GM21390 (cell line): Measurements from ENCODE around the gene GPR155.
A peak's percentile ranks its signal among the peaks of the same experiment; 100 is the strongest.
"Not testable (repeated sequence)": the region's sequence is repeated elsewhere in the genome, so short reads cannot be mapped to it uniquely, and the experiment has no call there.

Experiments
- ATAC-seq: cut with Tn5 transposase; IDR thresholded peaks from one replicate; pipeline ENCODE4 v1.9.1; 2021; ENCODE audit not compliant: unreplicated experiment

The GPR155 gene

DNA sequence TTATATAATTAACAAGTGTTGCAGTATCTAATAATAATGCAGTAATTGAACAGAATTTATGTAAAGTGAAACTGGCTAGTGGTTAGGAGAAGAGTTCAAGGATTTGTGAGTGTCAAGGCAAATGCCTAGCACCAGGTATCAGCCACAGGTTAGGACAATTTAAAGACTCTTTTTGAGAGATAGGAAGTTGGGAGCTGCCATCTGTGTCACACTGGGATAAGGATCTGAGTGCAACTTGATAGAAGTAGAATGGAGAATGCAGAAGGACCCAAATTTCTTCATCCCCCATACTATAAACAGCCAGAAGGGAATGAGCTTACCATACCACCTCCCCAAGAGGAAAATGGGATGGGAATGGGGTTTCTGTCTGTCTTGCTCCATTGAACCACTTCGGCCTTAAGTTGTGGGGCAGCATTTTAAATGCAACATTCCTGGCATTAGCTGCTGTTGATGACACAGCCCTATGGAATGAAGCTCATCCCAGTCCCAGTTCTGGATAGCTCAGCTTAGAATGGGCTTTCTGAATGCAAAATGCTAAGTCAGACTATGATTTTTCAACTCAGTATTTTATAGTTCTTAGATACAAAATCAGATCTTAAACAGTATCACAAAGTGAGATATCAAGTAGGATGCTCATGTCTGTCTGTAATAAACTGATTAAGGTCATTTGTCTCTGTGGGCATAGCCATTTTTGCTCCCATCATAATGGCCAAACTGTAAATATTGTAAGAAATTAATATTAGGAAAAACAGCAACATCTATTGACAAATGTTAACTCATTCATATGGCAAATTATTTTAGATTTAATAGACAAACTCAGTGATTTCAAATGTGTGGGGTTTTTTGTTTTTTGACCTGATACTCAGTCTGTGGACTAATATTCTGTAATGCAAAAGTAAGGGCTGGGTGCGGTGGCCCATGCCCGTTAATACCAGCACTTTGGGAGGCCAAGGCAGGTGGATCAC, 44.0 kb downstream of the GPR155 start:
- no peak for ATAC-seq

DNA sequence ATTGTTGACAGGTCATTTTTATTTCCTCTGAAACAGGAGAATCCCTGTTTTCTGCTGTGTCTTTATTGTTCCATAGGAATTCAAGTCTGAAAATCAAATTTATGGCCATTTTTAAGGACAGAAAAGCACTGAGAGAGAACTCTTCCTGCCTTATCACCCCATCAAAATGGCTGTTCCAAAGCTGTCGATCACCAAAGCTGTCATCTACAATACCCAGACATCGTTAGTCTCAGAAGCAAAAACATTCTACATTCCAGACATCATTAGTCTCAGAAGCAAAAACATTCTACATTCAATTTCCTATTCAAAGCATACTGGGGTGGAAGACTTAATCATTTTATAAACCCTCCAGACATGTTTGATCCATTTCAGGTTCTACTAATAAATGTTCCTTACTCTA, 46.9 kb downstream of the GPR155 start:
- ATAC-seq = no peak

DNA sequence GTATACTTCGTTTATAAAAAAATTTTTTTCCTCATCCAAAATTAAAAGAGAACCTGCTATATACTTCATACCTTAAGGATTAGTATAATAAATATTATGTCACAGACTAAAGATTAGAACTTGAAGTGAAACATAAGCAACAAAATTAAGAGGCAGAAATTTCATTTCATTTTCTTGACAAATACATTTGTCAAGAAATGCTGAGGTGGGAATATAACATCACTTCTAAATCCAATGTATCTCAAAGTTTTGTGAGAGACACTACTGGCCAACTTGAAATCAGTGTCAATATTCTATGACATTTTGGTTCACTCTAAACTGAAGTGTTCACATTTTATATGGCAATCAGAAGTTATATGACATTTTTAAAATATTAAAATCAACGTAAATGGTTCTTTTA, 47.5 kb downstream of the GPR155 start:
- ATAC-seq = no peak

DNA sequence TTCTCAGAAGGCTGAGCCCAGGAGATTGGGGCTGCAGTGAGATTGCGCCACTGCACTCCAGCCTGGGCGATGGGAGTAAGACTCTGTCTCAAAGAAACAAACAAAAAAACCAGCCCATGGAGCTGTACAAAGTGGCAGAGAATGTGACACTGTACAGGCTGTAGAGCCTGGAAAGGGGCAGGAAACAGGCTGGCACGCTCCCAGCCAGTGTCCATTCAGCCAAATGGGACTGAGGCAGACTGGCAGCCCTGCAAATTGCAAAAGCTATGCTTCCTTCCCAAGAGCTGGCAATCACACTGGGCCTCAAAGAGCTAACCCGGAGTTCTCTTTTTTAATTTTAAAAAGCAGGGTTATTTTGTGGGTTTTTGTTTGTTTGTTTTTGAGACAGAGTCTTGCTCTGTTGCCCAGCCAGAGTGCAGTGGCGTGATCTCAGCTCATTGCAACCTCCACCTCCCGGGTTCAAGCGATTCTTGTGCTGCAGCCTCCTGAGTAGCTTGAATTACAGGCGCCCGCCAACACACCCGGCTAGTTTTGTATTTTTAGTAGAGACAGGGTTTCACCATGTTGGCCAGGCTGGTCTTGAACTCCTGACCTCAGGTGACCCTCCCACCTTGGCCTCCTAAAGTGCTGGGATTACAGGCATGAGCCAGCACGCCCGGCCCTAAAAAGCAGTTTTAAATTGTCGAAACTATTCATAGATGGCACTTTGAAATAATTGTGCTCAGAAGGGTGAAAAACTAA, 48.5 kb downstream of the GPR155 start:
- no peak for ATAC-seq

DNA sequence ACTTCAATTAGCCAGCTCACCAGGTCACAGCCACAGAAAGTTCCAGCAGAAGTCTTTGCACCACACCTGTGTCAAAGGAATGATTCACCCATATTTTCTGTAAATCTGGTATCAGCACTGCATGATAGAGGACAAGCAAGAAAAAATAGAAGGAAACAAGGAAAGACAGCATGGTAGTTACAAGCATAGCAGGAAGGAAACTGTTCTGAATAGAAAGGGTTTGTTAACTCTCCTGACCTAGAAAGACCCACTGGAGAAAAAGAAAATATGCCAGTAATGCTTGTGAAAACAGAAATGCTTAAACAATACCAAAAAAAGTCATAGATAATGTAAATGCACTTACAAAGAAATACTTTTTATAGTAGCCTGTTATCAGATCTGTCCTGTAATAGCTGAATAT, 50.5 kb downstream of the GPR155 start:
- ATAC-seq = no peak

DNA sequence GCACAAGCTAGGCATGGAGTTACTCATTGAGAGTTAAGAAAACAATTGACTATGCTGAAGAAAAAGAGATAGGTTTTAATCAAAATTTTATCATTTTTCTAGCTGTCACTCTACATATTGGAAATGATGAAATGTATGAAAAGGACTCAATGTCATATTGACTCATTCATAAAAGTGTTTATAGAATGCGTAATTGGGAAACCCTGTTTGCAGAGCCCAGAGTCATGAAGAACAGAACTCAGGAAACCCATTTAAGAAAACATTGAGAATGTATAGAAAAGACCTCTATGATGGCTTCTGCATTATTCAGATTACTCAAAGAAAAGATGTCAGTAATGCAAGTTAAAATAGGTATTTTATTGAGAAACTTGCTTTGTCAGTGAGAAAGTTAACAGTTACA, 54.9 kb downstream of the GPR155 start:
- ATAC-seq = no peak

DNA sequence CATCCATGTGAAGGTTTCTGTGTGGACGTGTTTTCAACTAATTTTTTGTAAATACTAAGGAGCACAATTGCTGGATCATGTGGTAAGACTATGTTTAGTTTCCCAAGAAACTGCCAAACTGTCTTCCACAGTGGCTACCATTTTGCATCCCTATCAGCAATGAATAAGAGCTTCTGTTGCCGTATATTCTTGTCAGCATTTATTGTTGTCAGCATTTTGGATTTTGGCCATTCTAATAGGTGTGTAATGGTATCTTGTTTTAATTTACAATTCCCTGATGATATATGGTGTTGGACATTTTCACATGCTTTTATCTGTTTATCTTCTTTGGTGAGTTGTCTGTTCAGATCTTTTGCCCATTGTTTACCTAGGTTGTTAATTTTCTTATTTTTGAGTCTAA, 56.8 kb downstream of the GPR155 start:
- ATAC-seq = no peak

DNA sequence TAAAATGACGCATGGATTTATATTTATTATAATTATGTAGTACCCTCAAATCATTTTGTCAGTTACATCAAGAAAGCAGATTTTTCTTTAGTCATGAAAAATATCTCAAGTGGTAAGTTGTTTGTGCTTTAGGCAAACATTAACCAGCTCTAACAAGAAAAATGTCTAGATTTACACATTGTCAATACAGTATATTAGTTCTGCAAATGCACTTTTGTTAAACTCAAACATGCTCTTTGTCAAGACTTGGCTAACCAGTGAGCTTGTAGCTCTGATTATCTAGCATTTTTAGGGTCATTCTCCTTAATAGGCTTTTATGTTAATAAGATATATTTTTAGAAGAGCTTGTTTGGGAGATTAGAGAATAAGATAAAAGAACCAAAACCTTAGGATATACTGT, 58.6 kb downstream of the GPR155 start:
- ATAC-seq = no peak

DNA sequence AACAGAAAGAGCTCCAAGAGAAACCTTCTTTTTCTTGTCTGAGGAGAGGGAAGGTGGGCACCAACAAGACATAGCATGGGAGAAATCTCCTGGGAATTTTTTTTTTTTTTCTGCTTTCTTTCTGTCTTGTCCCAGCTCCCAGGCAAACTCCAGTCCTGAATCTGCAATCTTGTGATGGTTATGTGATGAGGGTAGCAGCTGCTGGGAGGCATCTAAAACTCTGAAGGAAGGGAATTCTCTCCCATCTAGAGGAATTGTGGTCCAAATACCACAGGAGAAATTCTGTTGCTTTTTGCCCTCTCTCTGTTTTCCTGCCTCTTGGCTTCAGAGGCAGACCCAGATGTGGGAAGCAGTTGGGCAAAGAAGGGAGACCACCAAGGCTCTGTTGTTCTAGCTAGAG, 74.6 kb downstream of the GPR155 start:
- ATAC-seq = no peak

DNA sequence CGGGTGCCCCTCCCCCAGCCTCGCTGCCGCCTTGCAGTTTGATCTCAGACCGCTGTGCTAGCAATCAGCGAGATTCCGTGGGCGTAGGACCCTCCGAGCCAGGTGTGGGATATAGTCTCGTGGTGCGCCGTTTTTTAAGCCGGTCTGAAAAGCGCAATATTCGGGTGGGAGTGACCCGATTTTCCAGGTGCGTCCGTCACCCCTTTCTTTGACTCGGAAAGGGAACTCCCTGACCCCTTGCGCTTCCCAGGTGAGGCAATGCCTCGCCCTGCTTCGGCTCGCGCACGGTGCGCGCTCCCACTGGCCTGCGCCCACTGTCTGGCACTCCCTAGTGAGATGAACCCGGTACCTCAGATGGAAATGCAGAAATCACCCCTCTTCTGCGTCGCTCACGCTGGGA, 76.8 kb downstream of the GPR155 start:
- ATAC-seq = not testable (repeated sequence)

DNA sequence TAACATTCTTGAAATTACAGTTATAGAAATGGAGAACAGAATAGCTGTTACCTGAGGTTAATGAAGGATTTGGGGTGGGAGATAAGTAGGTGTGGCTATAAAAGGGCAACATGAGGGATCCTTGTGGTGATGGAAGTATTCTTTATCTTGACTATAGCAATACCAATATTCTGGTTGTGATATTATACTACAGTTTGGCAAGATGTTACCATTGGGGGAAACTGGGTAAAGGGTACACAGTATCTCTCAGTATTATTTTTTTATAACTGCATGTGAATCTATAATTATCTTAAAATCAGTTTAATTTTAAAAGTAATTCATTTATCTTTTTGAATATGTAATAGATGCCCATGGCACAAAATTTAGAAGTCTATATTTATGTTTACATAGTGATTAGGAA, 83.2 kb downstream of the GPR155 start:
- no peak for ATAC-seq

DNA sequence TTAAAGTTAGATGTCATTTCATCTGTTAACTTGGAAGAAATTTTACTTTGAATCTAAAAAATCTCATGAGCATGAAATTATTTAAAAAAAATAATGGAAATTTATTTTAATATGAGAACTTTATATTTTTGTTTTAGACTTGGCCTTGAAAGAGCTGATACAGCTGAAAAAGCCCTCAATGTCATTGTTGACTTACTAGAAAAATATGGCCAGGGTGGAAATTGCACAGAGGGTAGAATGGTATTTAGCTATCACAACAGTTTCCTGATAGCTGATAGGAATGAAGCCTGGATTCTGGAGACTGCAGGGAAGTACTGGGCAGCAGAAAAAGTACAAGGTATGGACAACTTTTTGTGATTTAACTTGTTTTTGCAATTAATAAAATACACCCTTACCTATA, 86.0 kb downstream of the GPR155 start:
- no peak for ATAC-seq

DNA sequence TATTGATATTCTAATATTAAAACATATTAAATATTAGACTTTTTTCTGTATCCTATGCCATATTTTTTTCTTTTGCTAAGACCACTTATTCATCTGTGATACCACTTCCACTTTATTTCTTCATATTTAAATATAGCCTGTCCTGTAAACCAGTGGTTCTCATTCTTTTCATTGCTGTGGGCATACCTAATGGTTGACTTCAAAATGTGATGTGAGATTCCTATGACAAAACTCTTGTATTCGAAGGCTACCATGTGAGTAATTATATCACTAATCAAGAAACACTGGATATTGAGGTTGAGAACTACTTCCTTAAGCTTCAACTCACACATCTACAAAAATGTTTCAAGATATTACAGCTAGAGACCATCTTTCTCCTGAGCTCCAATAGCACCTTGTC, 87.7 kb downstream of the GPR155 start:
- no peak for ATAC-seq

DNA sequence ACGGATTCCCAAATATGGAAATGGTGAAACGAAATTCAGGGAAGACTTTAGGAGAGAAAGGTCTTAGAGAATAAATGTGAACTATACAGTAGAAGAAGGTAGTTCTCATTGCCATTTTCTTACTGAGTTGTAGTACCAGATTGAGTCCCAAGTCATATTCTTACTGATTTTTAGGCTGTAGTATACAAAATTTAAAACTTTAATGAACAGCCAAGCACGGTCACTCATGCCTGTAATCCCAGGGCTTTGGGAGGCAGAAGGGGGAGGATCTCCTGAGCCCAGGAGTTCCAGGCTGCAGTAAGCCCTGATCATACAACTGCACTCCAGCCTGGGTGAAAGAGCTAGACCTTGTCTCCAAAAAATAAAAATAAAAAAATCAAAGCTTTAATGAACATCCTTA, 89.1 kb downstream of the GPR155 start:
- ATAC-seq = no peak

DNA sequence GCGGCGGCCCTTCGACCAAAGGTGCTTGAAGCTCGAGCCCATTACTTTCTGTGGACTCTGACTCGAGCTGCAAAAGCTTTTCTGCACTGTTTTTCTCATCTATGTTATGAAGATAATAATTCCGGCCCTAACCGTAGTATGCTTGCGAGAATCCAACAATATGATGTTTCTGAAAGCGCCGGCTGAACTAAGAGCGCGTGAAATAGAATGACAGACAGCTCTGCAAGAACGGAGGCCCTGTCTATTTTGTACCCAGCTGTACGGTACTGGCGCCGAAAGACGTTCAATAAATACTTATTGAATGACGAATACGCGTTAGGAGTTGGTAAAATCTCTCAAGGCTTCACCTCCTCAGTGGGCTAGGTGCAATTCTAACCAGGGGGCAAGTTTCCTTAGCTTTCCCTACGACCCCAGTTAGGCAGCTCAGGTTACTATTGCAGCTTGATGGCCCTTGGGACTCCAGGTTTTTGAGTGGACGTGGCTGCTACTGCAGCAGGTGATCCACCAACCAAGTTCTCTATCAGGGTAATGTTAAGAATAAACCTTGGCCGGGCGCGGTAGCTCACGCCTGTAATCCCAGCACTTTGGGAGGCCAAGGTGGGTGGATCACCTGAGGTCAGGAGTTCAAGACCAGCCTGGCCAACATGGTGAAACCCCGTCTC, 90.7 kb downstream of the GPR155 start:
- peak; percentile 23 for ATAC-seq

DNA sequence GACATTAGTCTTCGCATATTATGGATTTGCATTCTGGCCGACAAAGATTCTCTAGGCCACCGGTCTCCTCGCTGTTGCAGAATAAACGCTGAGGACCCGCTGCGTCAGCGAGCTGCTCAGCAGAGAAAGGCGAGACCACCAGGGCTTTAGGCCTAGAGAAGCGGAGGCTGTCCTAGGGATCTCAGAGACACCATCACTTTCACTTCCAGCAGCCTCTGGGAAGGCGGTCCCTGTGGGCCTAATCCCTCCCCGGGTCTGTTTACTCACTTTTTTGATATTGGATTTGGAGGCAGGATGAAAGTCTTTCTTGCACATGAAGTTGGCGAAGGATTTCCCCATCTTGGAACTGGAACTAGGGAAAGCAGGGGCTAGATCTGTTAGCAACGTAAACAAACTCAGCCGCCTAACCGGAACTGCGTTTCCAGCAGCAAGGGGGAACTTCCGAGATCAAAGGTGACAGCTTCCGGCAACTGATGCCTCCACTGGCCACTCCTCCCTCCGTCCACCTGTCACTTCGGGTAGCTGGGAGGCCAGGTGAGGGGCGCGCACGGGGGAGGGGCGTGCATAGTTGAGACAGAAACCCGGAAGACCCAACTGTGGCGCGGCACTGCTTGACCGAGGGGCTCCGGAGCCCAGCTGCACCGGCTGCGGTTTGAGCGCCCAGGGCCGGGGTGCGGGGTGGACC, 91.4 kb downstream of the GPR155 start, which contains the start of gene SCRN3:
Gene SCRN3, plus strand, starts transcription at position 447 of the 685 bp plus-strand sequence. CDS start 2,554 bp downstream, outside the sequence.
- peak; percentile 97 for ATAC-seq

DNA sequence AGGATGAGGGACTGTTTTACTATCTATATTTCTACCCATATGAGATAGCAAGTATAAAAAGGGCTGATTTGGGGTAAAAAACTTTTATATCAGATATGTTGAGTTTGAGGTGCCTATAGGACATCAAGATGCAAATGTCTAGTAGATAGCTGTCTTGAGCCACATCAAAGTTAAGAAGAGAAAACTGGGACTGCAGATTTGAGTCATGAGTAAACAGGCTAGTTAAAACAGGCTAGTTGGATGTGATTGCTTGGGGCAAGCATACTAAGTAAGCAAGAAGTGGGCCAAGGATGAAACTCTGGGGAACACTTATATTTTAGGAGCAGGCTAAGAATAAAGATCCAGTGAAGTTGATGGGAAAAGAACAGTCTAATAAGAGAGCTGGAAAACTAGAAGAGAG, 94.1 kb downstream of the GPR155 start:
- no peak for ATAC-seq

DNA sequence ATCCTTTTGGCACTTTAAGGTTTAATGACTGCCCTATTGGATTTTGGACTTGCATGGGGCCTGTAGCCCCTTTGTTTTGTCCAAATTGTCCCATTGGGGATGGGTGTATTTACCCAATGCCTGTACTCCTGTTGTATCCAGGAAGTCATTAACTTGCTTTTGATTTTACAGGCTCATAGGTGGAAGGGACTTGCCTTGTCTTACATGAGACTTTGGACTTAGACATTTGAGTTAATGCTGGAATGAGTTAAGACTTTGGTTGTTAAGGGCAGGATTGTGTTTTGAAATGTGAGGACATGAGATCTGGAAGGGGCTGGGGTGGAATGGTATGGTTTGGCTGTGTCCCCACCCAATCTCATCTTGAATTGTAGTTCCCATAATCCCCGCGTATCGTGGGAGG, 96.5 kb downstream of the GPR155 start:
- not testable (repeated sequence) for ATAC-seq

DNA sequence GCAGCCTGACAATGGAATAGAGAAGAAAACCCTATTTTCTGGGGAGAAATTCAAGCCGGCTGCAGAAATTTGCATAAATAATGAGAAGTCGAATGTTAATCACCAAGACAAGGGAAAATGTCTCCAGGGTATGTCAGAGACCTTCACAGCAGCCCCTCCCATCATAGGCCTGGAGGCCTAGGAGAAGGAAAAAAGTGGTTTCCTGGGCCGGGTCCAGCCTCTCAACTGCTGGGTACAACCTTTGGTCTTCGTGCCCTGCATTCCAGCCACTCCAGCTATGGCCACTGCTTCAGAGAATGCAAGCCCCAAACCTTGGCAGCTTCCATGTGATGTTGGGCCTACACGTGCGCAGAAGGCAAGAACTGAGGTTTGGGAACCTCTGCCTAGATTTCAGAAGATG, 97.3 kb downstream of the GPR155 start:
- ATAC-seq = no peak

DNA sequence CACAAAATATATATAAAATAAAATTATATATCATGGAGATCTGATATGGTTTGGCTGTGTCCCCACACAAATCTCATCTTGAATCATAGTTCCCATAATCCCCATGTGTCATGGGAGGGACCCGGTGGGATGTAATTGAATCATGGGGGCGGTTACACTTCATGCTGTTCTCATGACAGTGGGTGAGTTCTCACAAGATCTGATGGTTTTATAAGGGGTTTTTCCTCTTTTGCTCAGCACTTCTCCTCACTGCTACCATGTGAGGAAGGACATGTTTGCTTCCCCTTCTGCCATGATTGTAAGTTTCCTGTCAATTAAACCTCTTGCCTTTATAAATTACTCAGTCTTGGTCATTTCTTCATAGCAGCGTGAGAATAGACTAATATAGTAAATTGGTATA, 98.1 kb downstream of the GPR155 start:
- ATAC-seq = not testable (repeated sequence)

DNA sequence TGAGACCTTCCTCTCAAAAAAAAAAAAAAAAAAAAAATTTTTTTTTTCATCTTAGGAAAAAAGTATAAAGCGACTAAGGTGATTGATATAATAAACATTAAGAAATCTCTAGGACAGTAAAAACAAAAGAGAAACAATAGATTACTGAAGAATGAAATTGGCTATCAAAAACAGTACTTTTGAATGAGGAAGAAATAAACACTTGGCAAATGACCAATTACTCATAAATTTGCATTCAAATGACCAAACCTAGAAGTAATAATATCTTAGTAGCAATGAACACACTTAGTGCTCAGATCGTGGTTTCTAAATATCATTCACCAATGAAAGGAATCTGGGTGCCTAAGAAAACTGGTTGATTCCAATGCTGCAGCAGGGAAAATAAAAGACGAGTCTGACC, 101.6 kb downstream of the GPR155 start:
- no peak for ATAC-seq
